Cardiac fibroblast (primary cell): ENCODE results near the gene ATOH7.
A peak's percentile ranks its signal among the peaks of the same experiment; 100 is the strongest.
"Not testable (repeated sequence)": the region's sequence is repeated elsewhere in the genome, so short reads cannot be mapped to it uniquely, and the experiment has no call there.

Source experiments
- DNase-seq, 2 donors: peaks; one replicate each; pipeline versions ENCODE4 v3.0.0 to v3.0.0-alpha.2; 2010; ENCODE audit warnings: low read depth in 2 of 2
- H3K4me3 ChIP-seq, 2 donors: replicated peaks in 1 of 2; 1 replicate in 1 of 2; 2 replicates in 1 of 2; pipeline ENCODE4 v1.5.1; 2011; ENCODE audit warnings: low read depth in 2 of 2, low read length in 2 of 2, mild to moderate bottlenecking in 2 of 2, moderate library complexity in 1 of 2
- TF ChIP-seq, protein P1 (sequence below): IDR thresholded peaks from one replicate; pipeline ENCODE4 v1.5.1; 2011; ENCODE audit warnings: low read depth, mild to moderate bottlenecking, low read length, inconsistent platforms

Gene ATOH7

DNA sequence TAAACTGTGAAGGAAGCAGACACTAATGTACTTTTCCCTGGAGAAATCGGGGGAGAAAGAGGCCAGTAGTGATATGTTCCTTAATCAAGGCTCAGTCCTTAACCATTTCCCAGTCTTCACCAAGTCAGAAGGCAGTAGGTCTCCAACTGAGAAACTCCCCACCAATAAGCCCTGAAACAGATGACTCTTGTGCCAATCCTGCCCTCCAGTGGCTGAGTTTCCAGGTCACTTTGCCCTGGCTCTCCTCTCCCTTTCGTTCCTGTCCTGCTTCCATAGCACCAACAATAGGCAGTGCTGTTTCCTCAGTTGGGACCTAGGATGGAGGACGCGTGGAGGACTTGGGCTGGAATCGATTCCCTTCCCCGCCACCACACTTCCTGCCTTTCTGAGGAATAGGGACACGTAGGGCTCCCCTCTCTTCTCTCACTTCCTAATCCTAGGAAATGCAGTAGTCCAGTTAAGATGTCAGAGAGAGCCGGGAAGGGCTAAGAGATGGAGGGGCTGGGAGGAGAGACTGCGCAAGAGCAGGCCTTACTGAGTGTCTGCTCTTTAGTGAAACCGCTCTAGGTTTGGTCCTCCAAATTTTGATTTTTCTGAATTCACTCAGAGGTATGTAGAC lies 23.4 kb downstream of the ATOH7 start:
- TF ChIP-seq, protein P1, sequence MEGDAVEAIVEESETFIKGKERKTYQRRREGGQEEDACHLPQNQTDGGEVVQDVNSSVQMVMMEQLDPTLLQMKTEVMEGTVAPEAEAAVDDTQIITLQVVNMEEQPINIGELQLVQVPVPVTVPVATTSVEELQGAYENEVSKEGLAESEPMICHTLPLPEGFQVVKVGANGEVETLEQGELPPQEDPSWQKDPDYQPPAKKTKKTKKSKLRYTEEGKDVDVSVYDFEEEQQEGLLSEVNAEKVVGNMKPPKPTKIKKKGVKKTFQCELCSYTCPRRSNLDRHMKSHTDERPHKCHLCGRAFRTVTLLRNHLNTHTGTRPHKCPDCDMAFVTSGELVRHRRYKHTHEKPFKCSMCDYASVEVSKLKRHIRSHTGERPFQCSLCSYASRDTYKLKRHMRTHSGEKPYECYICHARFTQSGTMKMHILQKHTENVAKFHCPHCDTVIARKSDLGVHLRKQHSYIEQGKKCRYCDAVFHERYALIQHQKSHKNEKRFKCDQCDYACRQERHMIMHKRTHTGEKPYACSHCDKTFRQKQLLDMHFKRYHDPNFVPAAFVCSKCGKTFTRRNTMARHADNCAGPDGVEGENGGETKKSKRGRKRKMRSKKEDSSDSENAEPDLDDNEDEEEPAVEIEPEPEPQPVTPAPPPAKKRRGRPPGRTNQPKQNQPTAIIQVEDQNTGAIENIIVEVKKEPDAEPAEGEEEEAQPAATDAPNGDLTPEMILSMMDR: peak; percentile 67
- DNase-seq: peak; percentile 82 to 85
- H3K4me3 ChIP-seq: no peak overlapping the region

DNA sequence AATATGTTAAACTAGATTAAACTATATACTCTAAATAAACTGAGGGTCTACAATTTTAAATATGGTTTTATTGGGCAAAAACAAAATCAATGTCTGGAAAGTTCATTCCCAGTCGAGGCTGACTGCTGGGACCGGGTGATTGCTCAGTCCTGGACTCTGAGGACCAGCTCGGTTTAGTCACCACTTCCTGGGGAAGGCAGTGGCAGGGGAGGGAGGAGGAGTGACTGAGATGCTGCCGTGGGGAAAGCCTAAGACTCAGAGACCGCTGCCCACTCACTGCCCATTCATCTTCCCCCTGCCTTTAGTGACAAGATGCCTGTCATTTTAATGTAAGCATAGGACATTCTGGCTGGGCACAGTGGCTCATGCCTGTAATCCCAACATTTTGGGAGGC lies 29.0 kb downstream of the ATOH7 start:
- TF ChIP-seq, protein P1: no peak
- no peak overlapping the region for H3K4me3 ChIP-seq
- peak; percentile 41 to 81 for DNase-seq

DNA sequence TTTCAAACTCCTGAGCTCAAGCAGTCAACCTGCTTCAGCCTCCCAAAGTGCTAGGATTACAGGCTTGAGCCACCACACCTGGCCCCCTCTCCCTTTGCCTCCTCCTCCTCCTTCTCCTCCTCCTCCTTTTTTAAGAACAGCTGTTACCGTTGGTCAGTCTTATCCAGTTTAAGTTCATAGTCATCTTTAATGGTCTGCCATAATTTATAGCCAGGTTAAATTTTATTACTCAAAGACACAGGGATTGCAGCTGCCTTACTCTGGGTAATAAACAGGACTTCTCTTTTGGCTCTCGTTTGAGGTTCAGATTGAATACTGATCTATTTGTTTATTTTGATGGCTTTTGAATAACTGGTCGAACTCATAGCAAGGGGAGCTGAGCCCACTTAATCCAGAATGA lies 35.2 kb downstream of the ATOH7 start:
- no peak overlapping the region for H3K4me3 ChIP-seq
- TF ChIP-seq, protein P1: no peak
- DNase-seq: no peak

DNA sequence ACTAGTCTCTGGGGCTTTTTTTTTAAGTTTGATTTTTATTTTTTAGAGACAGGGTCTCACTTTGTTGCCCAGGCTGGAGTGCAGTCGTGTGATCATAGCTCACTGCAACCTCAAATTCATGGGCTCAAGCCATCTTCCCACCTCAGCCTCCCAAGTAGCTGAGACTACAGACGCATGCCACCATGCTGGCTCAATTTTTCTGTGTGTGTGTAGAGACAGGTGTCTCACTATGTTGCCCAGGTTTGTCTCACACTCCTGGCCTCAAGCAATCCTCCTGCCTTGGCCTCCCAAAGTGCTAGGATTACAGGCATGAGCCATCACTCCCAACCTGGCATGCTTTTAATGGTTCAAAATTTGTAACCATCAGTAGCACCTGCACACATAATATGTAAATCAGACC lies 36.1 kb downstream of the ATOH7 start:
- not testable (repeated sequence) for H3K4me3 ChIP-seq

DNA sequence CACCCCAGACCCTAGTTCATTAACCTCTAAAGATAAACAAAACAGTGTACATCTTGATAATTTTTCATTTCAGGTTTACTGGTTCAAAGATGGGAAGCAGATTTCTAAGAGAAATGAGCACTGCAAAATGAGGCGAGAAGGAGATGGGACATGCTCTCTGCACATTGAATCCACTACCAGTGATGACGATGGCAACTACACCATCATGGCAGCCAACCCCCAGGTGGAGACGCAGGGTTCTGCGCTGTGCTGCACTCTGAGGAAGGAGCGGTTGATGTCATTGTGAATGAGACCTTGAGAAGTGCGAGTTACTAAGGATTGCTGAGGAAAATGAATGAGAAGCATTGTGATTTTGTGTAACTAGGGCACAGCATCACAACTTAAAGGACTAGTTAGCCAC lies 37.6 kb downstream of the ATOH7 start:
- TF ChIP-seq, protein P1: no peak
- DNase-seq: no peak
- H3K4me3 ChIP-seq: no peak overlapping the region

More for the DNA sequence above, 36.1 kb downstream of the ATOH7 start:
- DNase-seq: not testable (repeated sequence)

DNA sequence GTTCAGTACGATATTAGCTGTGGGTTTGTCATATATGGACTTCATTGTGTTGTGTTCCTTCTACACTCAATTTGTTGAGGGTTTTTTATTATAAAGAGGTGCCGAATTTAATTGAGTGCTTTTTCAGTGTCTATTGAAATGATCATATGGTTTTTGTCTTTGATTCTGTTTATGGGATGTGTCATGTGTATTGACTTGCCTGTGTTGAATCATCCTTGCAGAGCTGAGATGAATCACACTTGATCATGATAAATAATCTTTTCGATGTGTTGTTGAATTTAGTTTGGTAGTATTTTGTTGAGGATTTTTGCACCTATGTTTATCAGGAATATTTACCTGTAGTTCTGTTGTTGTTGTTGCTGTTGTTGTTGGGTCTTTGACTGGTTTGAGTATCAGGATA lies 39.8 kb downstream of the ATOH7 start:
- DNase-seq: peak in 1 of 2 donors; percentile 14
- H3K4me3 ChIP-seq: no peak overlapping the region
- TF ChIP-seq, protein P1: no peak

DNA sequence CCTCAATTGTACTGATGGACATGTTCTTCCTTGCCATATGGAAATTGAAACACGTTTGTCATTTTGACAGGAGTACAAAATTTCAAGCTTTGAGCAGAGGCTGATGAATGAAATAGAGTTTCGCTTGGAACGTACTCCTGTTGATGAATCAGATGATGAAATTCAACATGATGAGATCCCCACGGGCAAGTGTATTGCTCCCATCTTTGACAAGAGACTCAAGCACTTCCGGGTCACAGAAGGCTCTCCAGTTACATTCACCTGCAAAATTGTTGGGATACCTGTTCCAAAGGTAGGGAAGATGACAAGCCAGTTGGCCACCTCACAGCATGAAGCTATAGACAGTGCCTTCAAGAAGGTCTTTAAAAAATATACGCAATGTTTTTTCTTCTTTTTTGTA lies 43.1 kb downstream of the ATOH7 start:
- no peak for DNase-seq
- TF ChIP-seq, protein P1: no peak

More for the DNA sequence above, 43.1 kb downstream of the ATOH7 start:
- no peak overlapping the region for H3K4me3 ChIP-seq
